ENCODE data around the gene PCDH1.

GRCh38 chr5:141826674-141827073 is 51.5 kb downstream of the PCDH1 start:
- TF ChIP-seq CTCF (IDR thresholded peaks at IDR 0.05) (no peak), POLR2A (IDR thresholded peaks at IDR 0.05) (no peak)

Data from testis (tissue), 2 donors.